CD4-positive, CD25-positive, alpha-beta regulatory T cell (primary cell): ENCODE data around the gene RPTOR. TPM values are rescaled to one million over a fixed set of nuclear protein-coding genes. Genes with fewer than 3 reads are reported as not detected.

Experiments used
- ATAC-seq, 2 donors: fragments of 150-1000 bp; cut with Tn5 transposase; one replicate each; pipeline ENCODE4 v1.10.0; 2021; ENCODE audit warnings: low read depth in 2 of 2, moderate number of reproducible peaks in 2 of 2, moderate library complexity in 1 of 2
- DNase-seq, 3 donors: peaks; one replicate each; pipeline versions ENCODE4 v3.0.0 to v3.0.0-alpha.2; 2012 to 2022; ENCODE audit warnings: mixed read lengths in 1 of 3
- H3K27ac ChIP-seq: one replicate; pipeline ENCODE4 v1.7.0; 2013; ENCODE audit warnings: mild to moderate bottlenecking, low read length; ENCODE audit not compliant: insufficient read depth, poor library complexity, severe bottlenecking
- H3K27me3 ChIP-seq: one replicate; pipeline ENCODE4 v1.7.0; 2013; ENCODE audit warnings: low read length; ENCODE audit not compliant: control insufficient read depth, insufficient read depth
- H3K36me3 ChIP-seq: one replicate; pipeline ENCODE4 v1.7.0; 2013; ENCODE audit warnings: mild to moderate bottlenecking, low read length, moderate library complexity; ENCODE audit not compliant: control insufficient read depth, insufficient read depth
- H3K4me1 ChIP-seq: 2 replicates; pipeline ENCODE4 v1.7.0; 2013; ENCODE audit warnings: mild to moderate bottlenecking, low read length; ENCODE audit not compliant: insufficient read depth, control insufficient read depth, poor library complexity, severe bottlenecking
- H3K4me3 ChIP-seq: one replicate; pipeline ENCODE4 v1.7.0; 2013; ENCODE audit warnings: low read depth, mild to moderate bottlenecking, low read length, moderate library complexity
- H3K9me3 ChIP-seq, 2 experiments: 1 replicate in 1 of 2; 2 replicates in 1 of 2; pipeline ENCODE4 v1.7.0; 2013; ENCODE audit warnings: low read length in 2 of 2, mild to moderate bottlenecking in 1 of 2, moderate library complexity in 1 of 2; ENCODE audit not compliant: control insufficient read depth in 2 of 2
- H3K27ac Mint-ChIP-seq, 3 donors: one replicate each; pipeline ENCODE4 v1.8.0; 2020 to 2022; ENCODE audit warnings: mild to moderate bottlenecking in 3 of 3, mixed read lengths in 3 of 3, moderate library complexity in 2 of 3
- H3K27me3 Mint-ChIP-seq: one replicate; pipeline ENCODE4 v1.8.0; 2022; ENCODE audit warnings: mild to moderate bottlenecking, mixed read lengths
- H3K36me3 Mint-ChIP-seq: one replicate; pipeline ENCODE4 v1.8.0; 2020; ENCODE audit warnings: mixed read lengths
- H3K4me1 Mint-ChIP-seq, 4 donors: one replicate each; pipeline ENCODE4 v1.8.0; 2020 to 2022; ENCODE audit warnings: mixed read lengths in 4 of 4, mild to moderate bottlenecking in 1 of 4
- H3K4me3 Mint-ChIP-seq, 4 donors: one replicate each; pipeline ENCODE4 v1.8.0; 2020 to 2022; ENCODE audit warnings: mild to moderate bottlenecking in 4 of 4, mixed read lengths in 4 of 4, moderate library complexity in 3 of 4
- H3K9me3 Mint-ChIP-seq, 7 donors: one replicate each; pipeline ENCODE4 v1.8.0; 2020 to 2022; ENCODE audit warnings: mixed read lengths in 7 of 7, mild to moderate bottlenecking in 3 of 7, moderate library complexity in 2 of 7
- polyA plus RNA-seq, 4 donors: library from polyadenylated mRNA; unstranded; fragments of 300-500 nt; fragmentation: Illumina TruSeq; gene quantifications; one replicate each; pipeline ENCODE4 v1.2.3, GENCODE V29; 2021
- total RNA-seq: library from RNA; stranded (reverse); gene quantifications from one replicate; pipeline ENCODE4 v1.2.3, GENCODE V29; 2022

Gene RPTOR
- total and polyA plus RNA-seq, 5 donors from 2014 or later: 4.7 to 70.1 (median 8.2) TPM

- Mint-ChIP-seq H3K4me3 (no peak overlapping the region), H3K4me1 (peaks cover 0 to 2% (median 0%) of the 10 kb centered on the region in 4 donors)
- no peak for ATAC-seq
Measured at GRCh38 chr17:80921159-80921558, 376.5 kb downstream of the RPTOR start.

DNA sequence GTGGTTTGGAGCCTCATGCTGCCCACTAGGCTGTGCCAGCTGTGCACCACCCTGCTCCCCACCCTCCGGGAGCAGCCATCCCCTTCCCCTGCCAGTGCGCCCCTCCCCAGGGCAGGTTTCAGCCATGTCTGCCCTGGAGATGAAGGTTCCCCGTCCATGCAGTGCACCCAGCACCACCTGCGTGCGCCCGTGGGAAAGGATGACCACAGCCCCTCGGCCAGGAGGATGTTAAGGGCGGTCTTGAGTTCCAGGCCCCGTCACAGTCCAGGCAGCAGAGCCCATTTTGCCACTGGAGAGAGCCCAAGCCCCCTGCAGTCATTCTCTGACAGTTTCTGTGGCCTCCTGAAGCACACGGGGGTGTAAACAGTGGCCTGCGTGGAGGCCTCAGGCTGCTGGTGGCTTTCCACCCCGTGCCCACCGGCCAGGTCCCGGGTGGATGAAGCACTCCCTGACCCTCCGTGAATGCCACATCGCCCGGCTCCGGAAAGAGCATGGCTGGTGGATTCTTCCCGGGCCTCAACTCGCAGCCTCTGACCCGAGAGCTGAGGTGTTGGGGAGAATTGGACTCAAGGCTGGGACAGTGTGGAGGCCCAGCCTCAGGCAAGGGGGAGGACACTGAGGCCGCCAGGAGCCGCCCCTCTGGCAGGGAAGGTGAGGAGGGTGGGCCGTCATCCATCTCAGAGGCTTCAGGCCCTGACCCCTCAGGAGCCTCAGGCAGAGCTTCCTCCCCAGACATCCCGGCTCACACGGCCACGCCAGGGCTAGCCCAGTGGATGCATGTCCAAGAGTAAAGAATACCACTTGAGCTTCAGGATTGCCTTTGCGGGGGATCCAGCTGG, 377.3 kb downstream of the RPTOR start:
- no peak overlapping the region for H3K4me3 ChIP-seq
- ATAC-seq (no peak), DNase-seq (no peak)
- no peak overlapping the region for H3K27ac ChIP-seq
- H3K27me3 Mint-ChIP-seq: no peaks in the 10 kb centered on the region
- H3K4me1 Mint-ChIP-seq: peaks cover 0 to 2% (median 0%) of the 10 kb centered on the region in 4 donors
- no peak overlapping the region for H3K4me3 Mint-ChIP-seq
- no peaks in the 10 kb centered on the region for H3K27me3 ChIP-seq
- no peaks in the 10 kb centered on the region for H3K4me1 ChIP-seq
- no peak overlapping the region for H3K27ac Mint-ChIP-seq
- peaks cover 36% of the 10 kb centered on the region for H3K36me3 ChIP-seq
- H3K9me3 Mint-ChIP-seq: no peaks in the 10 kb centered on the region
- H3K36me3 Mint-ChIP-seq: peaks cover 22% of the 10 kb centered on the region
- no peaks in the 10 kb centered on the region for H3K9me3 ChIP-seq

More at GRCh38 chr17:80921159-80921558, 376.5 kb downstream of the RPTOR start:
- no peak for DNase-seq
- Mint-ChIP-seq H3K27ac (no peak overlapping the region), H3K27me3 (no peaks in the 10 kb centered on the region), H3K9me3 (no peaks in the 10 kb centered on the region), H3K36me3 (peaks cover 16% of the 10 kb centered on the region)
- no peak overlapping the region for H3K4me3 ChIP-seq
- H3K36me3 ChIP-seq: peaks cover 28% of the 10 kb centered on the region
- H3K27me3 ChIP-seq: no peaks in the 10 kb centered on the region
- H3K4me1 ChIP-seq: no peaks in the 10 kb centered on the region
- no peaks in the 10 kb centered on the region for H3K9me3 ChIP-seq
- H3K27ac ChIP-seq: no peak overlapping the region

- peaks cover 18% of the 10 kb centered on the region for H3K36me3 Mint-ChIP-seq
- no peak overlapping the region for H3K27ac Mint-ChIP-seq
Measured at GRCh38 chr17:80922580-80923160, 378.0 kb downstream of the RPTOR start.

GRCh38 chr17:80923211-80924110, 378.8 kb downstream of the RPTOR start:
- ATAC-seq (peak in 1 of 2 donors; percentile 29), DNase-seq (no peak)
- H3K27me3 Mint-ChIP-seq: no peaks in the 10 kb centered on the region
- H3K4me3 ChIP-seq: no peak overlapping the region
- H3K36me3 Mint-ChIP-seq: peaks cover 17% of the 10 kb centered on the region
- no peaks in the 10 kb centered on the region for H3K4me1 ChIP-seq
- no peak overlapping the region for H3K4me3 Mint-ChIP-seq
- no peak overlapping the region for H3K27ac ChIP-seq
- H3K36me3 ChIP-seq: peaks cover 36% of the 10 kb centered on the region
- peaks cover 0 to 2% (median 0%) of the 10 kb centered on the region in 4 donors for H3K4me1 Mint-ChIP-seq
- H3K9me3 ChIP-seq: no peaks in the 10 kb centered on the region
- no peak overlapping the region for H3K27ac Mint-ChIP-seq
- H3K9me3 Mint-ChIP-seq: no peaks in the 10 kb centered on the region
- no peaks in the 10 kb centered on the region for H3K27me3 ChIP-seq

More at GRCh38 chr17:80922580-80923160, 378.0 kb downstream of the RPTOR start:
- Mint-ChIP-seq H3K9me3 (no peaks in the 10 kb centered on the region), H3K27me3 (no peaks in the 10 kb centered on the region), H3K4me1 (peaks cover 0 to 2% (median 0%) of the 10 kb centered on the region in 4 donors), H3K4me3 (no peak overlapping the region)
- H3K4me1 ChIP-seq: no peaks in the 10 kb centered on the region
- no peak overlapping the region for H3K4me3 ChIP-seq
- no peaks in the 10 kb centered on the region for H3K9me3 ChIP-seq
- no peak for DNase-seq
- H3K36me3 ChIP-seq: peaks cover 38% of the 10 kb centered on the region
- no peak overlapping the region for H3K27ac ChIP-seq
- no peak for ATAC-seq
- no peaks in the 10 kb centered on the region for H3K27me3 ChIP-seq

DNA sequence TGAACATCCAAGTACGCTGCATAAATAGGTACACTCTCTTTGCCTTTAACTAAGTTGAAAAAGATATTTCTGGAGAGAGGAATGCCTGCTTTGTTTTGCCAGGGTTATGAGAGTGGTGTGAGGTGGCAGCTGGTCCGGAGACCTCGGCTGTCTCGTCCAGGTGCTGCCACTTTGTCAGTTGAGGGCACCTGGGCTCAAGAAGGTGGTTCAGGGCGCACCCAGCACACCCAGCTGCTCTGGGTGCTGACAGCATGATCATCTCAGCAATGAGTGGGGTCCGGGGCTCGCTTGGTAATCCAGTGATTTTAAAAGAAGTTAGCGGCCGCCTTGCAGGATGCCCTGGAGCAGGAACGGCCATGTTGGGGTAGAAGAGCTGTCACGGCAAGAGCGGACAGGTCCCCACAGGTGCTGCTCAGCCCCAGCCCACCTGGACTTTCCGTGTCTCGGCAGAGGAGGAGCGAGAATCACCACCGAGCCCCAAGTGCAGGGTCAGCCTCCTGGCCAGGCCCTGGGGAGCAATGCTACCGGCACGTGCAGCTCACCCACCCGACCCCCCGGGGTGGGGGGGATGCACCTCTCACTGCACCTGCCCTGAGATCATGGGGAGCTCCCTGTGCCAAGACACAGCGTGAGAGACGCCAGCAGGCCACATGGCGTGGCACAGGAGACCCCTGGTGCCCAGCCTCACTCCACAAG, 379.6 kb downstream of the RPTOR start:
- H3K4me1 Mint-ChIP-seq: peaks cover 0 to 7% (median 1%) of the 10 kb centered on the region in 4 donors
- H3K4me3 ChIP-seq: no peak overlapping the region
- H3K4me3 Mint-ChIP-seq: no peak overlapping the region
- peaks cover 17% of the 10 kb centered on the region for H3K36me3 Mint-ChIP-seq
- peaks cover 36% of the 10 kb centered on the region for H3K36me3 ChIP-seq
- H3K27ac Mint-ChIP-seq: no peak overlapping the region
- H3K9me3 ChIP-seq: no peaks in the 10 kb centered on the region
- DNase-seq (no peak), ATAC-seq (no peak)
- H3K9me3 Mint-ChIP-seq: no peaks in the 10 kb centered on the region
- no peaks in the 10 kb centered on the region for H3K27me3 Mint-ChIP-seq
- no peaks in the 10 kb centered on the region for H3K27me3 ChIP-seq
- no peak overlapping the region for H3K27ac ChIP-seq
- no peaks in the 10 kb centered on the region for H3K4me1 ChIP-seq

- no peak overlapping the region for H3K27ac ChIP-seq
- no peak overlapping the region for H3K4me3 Mint-ChIP-seq
- H3K9me3 Mint-ChIP-seq: no peaks in the 10 kb centered on the region
- DNase-seq (no peak), ATAC-seq (no peak)
- H3K4me3 ChIP-seq: no peak overlapping the region
- H3K9me3 ChIP-seq: no peaks in the 10 kb centered on the region
- H3K36me3 ChIP-seq: peaks cover 36% of the 10 kb centered on the region
- H3K27me3 ChIP-seq: no peaks in the 10 kb centered on the region
- H3K4me1 Mint-ChIP-seq: peaks cover 0 to 7% (median 1%) of the 10 kb centered on the region in 4 donors
- H3K4me1 ChIP-seq: no peaks in the 10 kb centered on the region
- no peaks in the 10 kb centered on the region for H3K27me3 Mint-ChIP-seq
- H3K36me3 Mint-ChIP-seq: peaks cover 21% of the 10 kb centered on the region
- H3K27ac Mint-ChIP-seq: no peak overlapping the region
Measured at GRCh38 chr17:80924807-80925610, 380.4 kb downstream of the RPTOR start.
